Cardiac septum (tissue), 1 donor: ENCODE results near the gene ZNF804A. TPM values are rescaled to one million over a fixed set of nuclear protein-coding genes. Genes with fewer than 3 reads are reported as not detected.
"Not testable (repeated sequence)": the region's sequence is repeated elsewhere in the genome, so short reads cannot be mapped to it uniquely, and the experiment has no call there.

ENCODE experiments used
- DNase-seq: peaks from one replicate; pipeline ENCODE4 v3.0.0-alpha.2; 2020; ENCODE audit warnings: low spot score
- intact Hi-C: fragments of 100-400 bp; cut with DNase I; formaldehyde crosslinking; loops from one replicate; pipeline ENCODE4 v1.14.0; 2022
- total RNA-seq: library from RNA; stranded (reverse); fragmentation: NEBNext Ultra II Directional; extraction: Animal tissue kit (Norgen Biotek cat#: 25700); gene quantifications from one replicate; pipeline ENCODE4 v1.2.1, GENCODE V29; 2021
- donor health status: DM: no; HTN: no; CAD: no.

ZNF804A gene
- total RNA-seq, 1 donor from 2014 or later = not detected

GRCh38 chr2:184692141-184692734 lies 93.9 kb downstream of the ZNF804A start:
- DNase-seq = no peak
- intact Hi-C loops = no loop called here

- no peak for DNase-seq
- intact Hi-C loops = no loop called here
Measured at GRCh38 chr2:184696644-184697043, 98.3 kb downstream of the ZNF804A start.

- DNase-seq = no peak
- intact Hi-C loops = no loop called here
Measured at GRCh38 chr2:184698476-184698875, 100.1 kb downstream of the ZNF804A start.

- no peak for DNase-seq
- intact Hi-C loops = no loop called here
Measured at GRCh38 chr2:184721881-184722280, 123.6 kb downstream of the ZNF804A start.

- intact Hi-C loops = no loop called here
- no peak for DNase-seq
Measured at GRCh38 chr2:184727813-184728212, 129.5 kb downstream of the ZNF804A start.

GRCh38 chr2:184728411-184728810 lies 130.1 kb downstream of the ZNF804A start:
- intact Hi-C loops = no loop called here

GRCh38 chr2:184729581-184729980 lies 131.3 kb downstream of the ZNF804A start:
- intact Hi-C loops = no loop called here
- no peak for DNase-seq

More at GRCh38 chr2:184728411-184728810, 130.1 kb downstream of the ZNF804A start:
- DNase-seq = no peak

GRCh38 chr2:184730288-184730687 lies 132.0 kb downstream of the ZNF804A start:
- DNase-seq = no peak
- intact Hi-C loops = no loop called here

- no peak for DNase-seq
- intact Hi-C loops = no loop called here
Measured at GRCh38 chr2:184734338-184734737, 136.0 kb downstream of the ZNF804A start.

- intact Hi-C loops = no loop called here
- DNase-seq = no peak
Measured at GRCh38 chr2:184735611-184736010, 137.3 kb downstream of the ZNF804A start.

GRCh38 chr2:184743096-184743495 lies 144.8 kb downstream of the ZNF804A start:
- DNase-seq = no peak
- intact Hi-C loops = no loop called here

GRCh38 chr2:184756161-184756560 lies 157.8 kb downstream of the ZNF804A start:
- intact Hi-C loops = no loop called here
- no peak for DNase-seq

- intact Hi-C loops = no loop called here
Measured at GRCh38 chr2:184756885-184757284, 158.6 kb downstream of the ZNF804A start.

GRCh38 chr2:184759557-184760255 lies 161.4 kb downstream of the ZNF804A start:
- intact Hi-C loops, DNase-seq: not testable (repeated sequence)

More at GRCh38 chr2:184756885-184757284, 158.6 kb downstream of the ZNF804A start:
- DNase-seq = no peak

GRCh38 chr2:184760931-184761330 lies 162.6 kb downstream of the ZNF804A start:
- no peak for DNase-seq
- intact Hi-C loops = no loop called here

GRCh38 chr2:184765112-184765895 lies 167.0 kb downstream of the ZNF804A start:
- DNase-seq = no peak
- intact Hi-C loops = no loop called here

GRCh38 chr2:184767059-184767458 lies 168.7 kb downstream of the ZNF804A start:
- intact Hi-C loops = no loop called here
- DNase-seq = no peak

- intact Hi-C loops = no loop called here
- no peak for DNase-seq
Measured at GRCh38 chr2:184769023-184769422, 170.7 kb downstream of the ZNF804A start.

- DNase-seq = no peak
- intact Hi-C loops = no loop called here
Measured at GRCh38 chr2:184769686-184770085, 171.4 kb downstream of the ZNF804A start.

GRCh38 chr2:184779777-184780176 lies 181.4 kb downstream of the ZNF804A start:
- intact Hi-C loops = no loop called here
- no peak for DNase-seq

- intact Hi-C loops = no loop called here
- DNase-seq = no peak
Measured at GRCh38 chr2:184780384-184780783, 182.1 kb downstream of the ZNF804A start.
